PFSK-1 (cell line): ENCODE measurements around the gene TUBD1.

Experiments used
- FOXP2 ChIP-seq: optimal IDR thresholded peaks from 2 replicates; pipeline ENCODE3; 2011; ENCODE audit warnings: borderline replicate concordance, control low read depth, inconsistent platforms; ENCODE audit not compliant: insufficient read depth; ENCODE audit errors: extremely low read length, extremely low read depth
- POLR2AphosphoS5 ChIP-seq: IDR thresholded peaks from 2 replicates; pipeline ENCODE4 v1.6.1; 2012; ENCODE audit warnings: low read depth, mild to moderate bottlenecking, control low read depth, low read length, moderate library complexity
- SIN3A ChIP-seq: IDR thresholded peaks from 2 replicates; pipeline ENCODE4 v1.6.1; 2012; ENCODE audit warnings: mild to moderate bottlenecking, low read length, moderate library complexity, borderline replicate concordance; ENCODE audit not compliant: insufficient read depth
- TAF1 ChIP-seq: IDR thresholded peaks from 2 replicates; pipeline ENCODE4 v1.6.1; 2012; ENCODE audit warnings: low read length, control low read depth, borderline replicate concordance; ENCODE audit not compliant: insufficient read depth
- TF ChIP-seq, protein P1 (sequence below), 2 experiments: IDR thresholded peaks; 2 replicates each; pipeline versions ENCODE4 v1.6.1 to v1.8.0; 2011 to 2012; ENCODE audit warnings: low read depth in 2 of 2, low read length in 2 of 2, control low read depth in 1 of 2, inconsistent platforms in 1 of 2, mild to moderate bottlenecking in 1 of 2, moderate library complexity in 1 of 2; ENCODE audit not compliant: insufficient read depth in 1 of 2

Gene TUBD1

DNA sequence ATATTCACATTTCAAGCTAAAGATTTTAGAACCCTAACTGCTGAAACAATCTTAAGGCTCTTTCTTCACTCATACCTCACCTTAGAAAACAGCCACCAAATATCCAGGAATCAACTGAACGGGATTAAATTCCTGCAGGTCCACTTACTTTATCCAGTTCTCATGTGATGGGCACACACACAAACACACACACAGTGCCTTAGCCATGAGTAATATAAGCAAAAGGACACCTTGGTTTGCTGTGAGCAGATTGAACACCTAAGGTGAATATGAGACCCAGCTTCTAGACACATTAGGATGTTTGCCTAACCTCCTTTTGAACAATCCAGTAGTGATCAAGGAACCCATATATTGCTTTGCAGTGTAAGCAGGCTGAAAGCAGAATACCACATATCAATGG lies 81.5 kb downstream of the TUBD1 start:
- TF ChIP-seq, protein P1, sequence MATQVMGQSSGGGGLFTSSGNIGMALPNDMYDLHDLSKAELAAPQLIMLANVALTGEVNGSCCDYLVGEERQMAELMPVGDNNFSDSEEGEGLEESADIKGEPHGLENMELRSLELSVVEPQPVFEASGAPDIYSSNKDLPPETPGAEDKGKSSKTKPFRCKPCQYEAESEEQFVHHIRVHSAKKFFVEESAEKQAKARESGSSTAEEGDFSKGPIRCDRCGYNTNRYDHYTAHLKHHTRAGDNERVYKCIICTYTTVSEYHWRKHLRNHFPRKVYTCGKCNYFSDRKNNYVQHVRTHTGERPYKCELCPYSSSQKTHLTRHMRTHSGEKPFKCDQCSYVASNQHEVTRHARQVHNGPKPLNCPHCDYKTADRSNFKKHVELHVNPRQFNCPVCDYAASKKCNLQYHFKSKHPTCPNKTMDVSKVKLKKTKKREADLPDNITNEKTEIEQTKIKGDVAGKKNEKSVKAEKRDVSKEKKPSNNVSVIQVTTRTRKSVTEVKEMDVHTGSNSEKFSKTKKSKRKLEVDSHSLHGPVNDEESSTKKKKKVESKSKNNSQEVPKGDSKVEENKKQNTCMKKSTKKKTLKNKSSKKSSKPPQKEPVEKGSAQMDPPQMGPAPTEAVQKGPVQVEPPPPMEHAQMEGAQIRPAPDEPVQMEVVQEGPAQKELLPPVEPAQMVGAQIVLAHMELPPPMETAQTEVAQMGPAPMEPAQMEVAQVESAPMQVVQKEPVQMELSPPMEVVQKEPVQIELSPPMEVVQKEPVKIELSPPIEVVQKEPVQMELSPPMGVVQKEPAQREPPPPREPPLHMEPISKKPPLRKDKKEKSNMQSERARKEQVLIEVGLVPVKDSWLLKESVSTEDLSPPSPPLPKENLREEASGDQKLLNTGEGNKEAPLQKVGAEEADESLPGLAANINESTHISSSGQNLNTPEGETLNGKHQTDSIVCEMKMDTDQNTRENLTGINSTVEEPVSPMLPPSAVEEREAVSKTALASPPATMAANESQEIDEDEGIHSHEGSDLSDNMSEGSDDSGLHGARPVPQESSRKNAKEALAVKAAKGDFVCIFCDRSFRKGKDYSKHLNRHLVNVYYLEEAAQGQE (IDR thresholded peaks at IDR 0.05; ENCODE audit: insufficient read depth in 1 of 2, low read depth in 2 of 2, low read length in 2 of 2) = no peak
- TF ChIP-seq POLR2AphosphoS5 (no peak), TAF1 (no peak), FOXP2 (no peak), SIN3A (no peak)

DNA sequence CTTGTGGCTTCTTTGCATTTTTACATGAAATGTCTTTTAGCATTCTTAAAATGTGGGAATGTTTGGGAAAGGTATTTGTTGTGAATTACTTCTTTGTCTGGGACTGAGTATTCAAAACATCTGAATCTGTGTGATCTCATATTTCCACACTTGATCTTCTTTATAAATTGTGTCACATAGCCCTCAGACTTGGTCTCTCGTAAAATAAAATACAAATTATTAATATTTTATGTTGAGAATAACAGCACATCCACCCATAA lies 81.9 kb downstream of the TUBD1 start:
- no peak for TF ChIP-seq FOXP2
- TF ChIP-seq TAF1 = no peak
- TF ChIP-seq, protein P1 (IDR thresholded peaks at IDR 0.05; ENCODE audit: insufficient read depth in 1 of 2, low read depth in 2 of 2, low read length in 2 of 2) = no peak
- no peak for TF ChIP-seq POLR2AphosphoS5
